ENCODE data around the gene POLR2C. TPM values are rescaled to one million over a fixed set of nuclear protein-coding genes. Genes with fewer than 3 reads are reported as not detected.

Gene POLR2C
- total RNA-seq, 1 experiment from 2014 or later, result 85.6 TPM

GRCh38 chr16:57434003-57434402, 28.5 kb upstream of the POLR2C start:
- Histone ChIP-seq H3K23ac (ENCODE audit: insufficient read length, low read depth, low read length) (no peak overlapping the region), H2BK15ac (ENCODE audit: low read depth, low read length) (no peak overlapping the region), H3K9me3 (ENCODE audit: control insufficient read depth, low read depth, low read length) (no peaks in the 10 kb centered on the region), H3K9ac (ENCODE audit: extremely low read depth, insufficient read length, low read length) (no peak overlapping the region), H3K4me2 (ENCODE audit: insufficient read depth, insufficient read length, low read length) (no peak overlapping the region), H3K79me1 (ENCODE audit: insufficient read depth, low read depth, low read length, poor library complexity, severe bottlenecking) (no peaks in the 10 kb centered on the region), H3K14ac (ENCODE audit: insufficient read depth, low read length) (no peak overlapping the region), H2AFZ (ENCODE audit: low read length) (no peak overlapping the region), H4K91ac (ENCODE audit: insufficient read length, low read depth, low read length) (no peak overlapping the region), H2AK5ac (ENCODE audit: insufficient read length, low read length) (no peak overlapping the region), H3K4ac (ENCODE audit: low read depth, low read length) (no peak overlapping the region), H3K27ac (ENCODE audit: insufficient read length, low read depth, low read length) (no peak overlapping the region), H4K20me1 (ENCODE audit: control insufficient read depth, insufficient read depth, insufficient read length) (no peaks in the 10 kb centered on the region), H3K56ac (ENCODE audit: insufficient read length, low read depth, low read length) (no peak overlapping the region), H2BK5ac (ENCODE audit: insufficient read length, low read length) (no peak overlapping the region), H2BK120ac (ENCODE audit: low read depth, low read length, poor library complexity, severe bottlenecking) (no peak overlapping the region), H3K27me3 (ENCODE audit: insufficient read depth, low read length) (no peaks in the 10 kb centered on the region; the same call in 1 of the 2 replicates), H4K5ac (ENCODE audit: insufficient read length, low read depth, low read length) (no peak overlapping the region), H2BK12ac (ENCODE audit: insufficient read length, low read depth, low read length) (no peak overlapping the region), H4K8ac (replicated peaks; ENCODE audit: insufficient read length, low read depth, low read length) (no peak overlapping the region), H3K4me1 (ENCODE audit: insufficient read depth, low read length) (no peaks in the 10 kb centered on the region), H3K18ac (ENCODE audit: insufficient read length, low read depth, low read length) (no peak overlapping the region), H3T11ph (ENCODE audit: low read length) (no peak overlapping the region), H3K79me2 (ENCODE audit: insufficient read depth, low read length) (no peaks in the 10 kb centered on the region), H3K23me2 (ENCODE audit: insufficient read length, low read depth, low read length, poor library complexity, severe bottlenecking) (no peaks in the 10 kb centered on the region), H2BK20ac (ENCODE audit: low read depth, low read length, poor library complexity, severe bottlenecking) (no peak overlapping the region)
- H3K4me3 Mint-ChIP-seq, result no peak overlapping the region
- no peaks in the 10 kb centered on the region for H3K27me3 Mint-ChIP-seq (ENCODE audit: low read depth)
- WGBS (ENCODE audit: extremely low coverage, insufficient read length, low lambda C conversion rate), result no CpG with 5 or more reads among the region's 2 CpGs
- no peaks in the 10 kb centered on the region for H3K9me3 Mint-ChIP-seq
- no peaks in the 10 kb centered on the region for H3K4me1 Mint-ChIP-seq
- H3K36me3 Mint-ChIP-seq (ENCODE audit: insufficient read depth in 1 of 3, low read depth in 3 of 3), result peaks cover 42 to 83% (median 76%) of the 10 kb centered on the region in 3 experiments
- H3K27ac Mint-ChIP-seq, result no peak overlapping the region
- TF ChIP-seq CTCF (conservative IDR thresholded peaks at IDR 0.05), result no peak
- DNase-seq, result no peak

Measured in H9 (cell line).